ENCODE data around the gene TNS4.

Gene TNS4

DNA sequence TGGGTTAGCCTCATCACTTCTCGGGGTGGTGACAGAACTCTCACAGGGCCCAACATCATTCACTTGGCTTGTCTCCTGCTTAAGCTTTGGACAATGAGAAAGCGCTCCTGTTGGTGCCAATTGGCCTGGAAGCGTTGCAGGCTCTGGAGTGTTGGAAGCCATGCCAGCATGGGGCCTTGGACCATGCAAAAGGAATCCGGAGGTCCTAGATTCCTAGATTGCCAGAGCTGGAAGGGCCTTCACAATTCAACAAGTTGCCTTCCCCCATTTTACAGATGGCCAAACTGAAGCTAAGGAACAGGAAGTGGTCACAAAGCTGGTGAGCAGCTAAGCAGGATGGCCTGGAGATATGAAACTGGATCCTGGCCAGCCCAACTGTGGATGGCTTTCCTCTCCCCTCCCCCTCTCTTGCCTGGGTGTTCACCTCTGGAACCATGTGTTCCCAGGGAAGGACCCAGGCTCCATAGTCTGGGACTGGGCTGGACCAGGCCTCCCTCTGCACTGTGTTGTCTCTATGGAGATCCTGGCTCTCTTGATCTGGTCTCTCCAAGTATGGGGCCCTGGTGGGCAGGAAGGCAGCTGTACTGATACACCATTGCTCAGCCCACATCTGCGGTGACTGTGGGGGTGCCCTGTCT, 64.2 kb downstream of the TNS4 start:
- Histone ChIP-seq H3K4me3 (ENCODE audit: low read depth in 1 of 2, low read length in 2 of 2) (no peak overlapping the region), H3K36me3 (ENCODE audit: control insufficient read depth in 1 of 2, insufficient read depth in 2 of 2, low read length in 2 of 2) (no peaks in the 10 kb centered on the region), H3K27me3 (ENCODE audit: low read depth, low read length) (no peaks in the 10 kb centered on the region), H3K27ac (ENCODE audit: low read length) (no peak overlapping the region), H3K9me3 (ENCODE audit: control insufficient read depth in 1 of 2, low read length in 2 of 2) (no peaks in the 10 kb centered on the region), H3K4me1 (ENCODE audit: control insufficient read depth in 1 of 2, insufficient read depth in 2 of 2, low read length in 2 of 2) (peaks cover 19 to 35% of the 10 kb centered on the region in 2 donors)

DNA sequence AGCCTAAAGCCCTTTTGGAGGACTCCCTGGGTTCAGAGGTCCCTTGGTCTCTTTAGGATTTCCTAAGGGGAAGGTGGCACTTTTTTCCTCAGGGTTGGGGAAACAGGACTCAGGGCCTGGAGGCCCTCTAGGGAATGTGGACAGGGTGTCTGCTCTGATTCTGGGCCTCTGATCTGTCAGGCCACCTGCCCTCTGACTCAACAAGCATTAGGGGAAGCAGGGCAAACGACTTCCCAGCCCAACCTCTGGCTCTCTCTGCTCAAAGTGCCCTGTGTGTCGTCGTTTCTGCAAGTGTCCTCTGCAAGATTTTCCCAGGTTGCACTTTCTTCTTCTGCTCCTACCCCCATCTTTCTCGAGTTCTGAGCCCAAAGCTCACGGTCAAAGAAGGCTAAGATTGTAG, 64.8 kb downstream of the TNS4 start:
- Histone ChIP-seq H3K27me3 (ENCODE audit: low read depth, low read length) (no peaks in the 10 kb centered on the region), H3K9me3 (ENCODE audit: control insufficient read depth in 1 of 2, low read length in 2 of 2) (no peaks in the 10 kb centered on the region), H3K27ac (ENCODE audit: low read length) (no peak overlapping the region), H3K36me3 (ENCODE audit: control insufficient read depth in 1 of 2, insufficient read depth in 2 of 2, low read length in 2 of 2) (no peaks in the 10 kb centered on the region), H3K4me3 (ENCODE audit: low read depth in 1 of 2, low read length in 2 of 2) (no peak overlapping the region), H3K4me1 (ENCODE audit: control insufficient read depth in 1 of 2, insufficient read depth in 2 of 2, low read length in 2 of 2) (peaks cover 19 to 34% of the 10 kb centered on the region in 2 donors)

GRCh38 chr17:40433551-40434415, 67.6 kb downstream of the TNS4 start:
- Histone ChIP-seq H3K36me3 (ENCODE audit: control insufficient read depth in 1 of 2, insufficient read depth in 2 of 2, low read length in 2 of 2) (no peaks in the 10 kb centered on the region), H3K4me3 (ENCODE audit: low read depth in 1 of 2, low read length in 2 of 2) (peak overlapping the region in 1 of 2 donors; percentile 16), H3K27me3 (ENCODE audit: low read depth, low read length) (no peaks in the 10 kb centered on the region), H3K4me1 (ENCODE audit: control insufficient read depth in 1 of 2, insufficient read depth in 2 of 2, low read length in 2 of 2) (peaks cover 15 to 28% of the 10 kb centered on the region in 2 donors), H3K9me3 (ENCODE audit: control insufficient read depth in 1 of 2, low read length in 2 of 2) (no peaks in the 10 kb centered on the region), H3K27ac (ENCODE audit: low read length) (peak overlapping the region; percentile 70)

- H3K27ac ChIP-seq (ENCODE audit: low read length), result peak overlapping the region; percentile 70
- peaks cover 15 to 28% of the 10 kb centered on the region in 2 donors for H3K4me1 ChIP-seq (ENCODE audit: control insufficient read depth in 1 of 2, insufficient read depth in 2 of 2, low read length in 2 of 2)
- H3K4me3 ChIP-seq (ENCODE audit: low read depth in 1 of 2, low read length in 2 of 2), result peak overlapping the region in 1 of 2 donors; percentile 16
- no peaks in the 10 kb centered on the region for H3K36me3 ChIP-seq (ENCODE audit: control insufficient read depth in 1 of 2, insufficient read depth in 2 of 2, low read length in 2 of 2)
- H3K9me3 ChIP-seq (ENCODE audit: control insufficient read depth in 1 of 2, low read length in 2 of 2), result no peaks in the 10 kb centered on the region
- H3K27me3 ChIP-seq (ENCODE audit: low read depth, low read length), result no peaks in the 10 kb centered on the region
Measured at GRCh38 chr17:40432864-40433528, 68.4 kb downstream of the TNS4 start.

DNA sequence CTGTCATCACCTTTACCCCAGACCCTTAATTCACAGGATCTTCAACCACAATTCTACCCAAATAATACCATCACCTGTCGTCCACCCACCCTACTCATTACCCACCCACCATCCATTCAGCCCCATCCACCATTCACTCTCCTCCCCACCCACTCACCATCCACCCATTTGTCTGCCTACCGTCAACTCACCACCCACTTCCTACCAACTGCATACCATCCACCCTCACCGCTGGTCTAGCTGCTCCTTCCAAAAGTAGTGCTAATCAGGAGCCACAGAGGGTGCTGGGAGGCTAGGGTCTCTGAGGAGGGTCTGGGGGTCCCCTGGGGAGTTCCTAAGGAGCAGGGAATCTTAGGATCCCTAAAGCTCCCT, 70.2 kb downstream of the TNS4 start:
- Histone ChIP-seq H3K9me3 (ENCODE audit: control insufficient read depth in 1 of 2, low read length in 2 of 2) (no peaks in the 10 kb centered on the region), H3K27me3 (ENCODE audit: low read depth, low read length) (no peaks in the 10 kb centered on the region), H3K36me3 (ENCODE audit: control insufficient read depth in 1 of 2, insufficient read depth in 2 of 2, low read length in 2 of 2) (no peaks in the 10 kb centered on the region), H3K27ac (ENCODE audit: low read length) (no peak overlapping the region), H3K4me1 (ENCODE audit: control insufficient read depth in 1 of 2, insufficient read depth in 2 of 2, low read length in 2 of 2) (peaks cover 10 to 21% of the 10 kb centered on the region in 2 donors), H3K4me3 (ENCODE audit: low read depth in 1 of 2, low read length in 2 of 2) (no peak overlapping the region)

DNA sequence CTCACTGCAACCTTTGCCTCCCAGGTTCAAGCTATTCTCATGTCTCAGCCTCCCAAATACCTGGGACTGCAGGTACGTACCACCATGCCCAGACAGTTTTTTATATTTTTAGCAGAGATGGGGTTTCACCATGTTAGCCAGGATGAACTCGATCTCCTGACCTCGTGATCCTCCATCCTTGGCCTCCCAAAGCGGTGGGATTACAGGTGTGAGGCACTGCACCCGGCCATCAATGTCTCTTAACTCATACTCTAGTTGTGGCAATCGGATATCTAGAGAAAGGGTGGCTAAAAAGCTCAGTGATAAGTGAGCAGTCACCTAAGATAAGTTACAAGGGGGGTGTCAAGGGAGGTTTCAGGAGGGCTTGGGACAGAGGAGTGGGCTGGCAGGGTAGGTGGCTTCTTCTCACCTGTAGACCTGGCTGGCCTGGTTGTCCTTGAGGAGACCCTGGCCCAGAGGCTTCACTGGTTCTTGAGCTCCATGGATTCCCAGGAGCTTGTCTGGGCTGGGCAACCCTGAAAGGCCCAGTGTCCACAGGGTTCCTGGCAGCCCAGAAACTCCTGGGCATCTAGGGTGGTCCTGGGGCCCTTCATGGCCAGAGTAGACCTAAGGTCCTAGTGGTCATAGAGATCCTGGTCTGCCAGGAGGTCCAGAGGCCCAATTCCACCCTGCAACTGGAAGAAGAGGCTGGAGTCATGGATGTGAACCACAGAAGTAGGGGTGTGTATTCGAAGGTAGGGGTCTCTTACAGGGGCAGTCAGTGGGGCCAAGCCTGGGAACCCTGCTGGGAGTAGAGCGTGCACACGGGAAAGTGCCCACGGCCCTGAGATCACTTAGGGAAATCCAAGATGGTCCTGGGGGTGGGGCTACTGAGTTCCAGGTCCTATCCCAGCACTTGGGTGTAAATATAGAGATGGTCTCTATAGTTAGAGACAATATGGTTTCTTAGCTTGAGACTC, 70.9 kb downstream of the TNS4 start:
- Histone ChIP-seq H3K4me1 (ENCODE audit: control insufficient read depth in 1 of 2, insufficient read depth in 2 of 2, low read length in 2 of 2) (peaks cover 10 to 21% of the 10 kb centered on the region in 2 donors), H3K27ac (ENCODE audit: low read length) (no peak overlapping the region), H3K9me3 (ENCODE audit: control insufficient read depth in 1 of 2, low read length in 2 of 2) (no peaks in the 10 kb centered on the region), H3K27me3 (ENCODE audit: low read depth, low read length) (no peaks in the 10 kb centered on the region), H3K4me3 (ENCODE audit: low read depth in 1 of 2, low read length in 2 of 2) (no peak overlapping the region), H3K36me3 (ENCODE audit: control insufficient read depth in 1 of 2, insufficient read depth in 2 of 2, low read length in 2 of 2) (no peaks in the 10 kb centered on the region)

DNA sequence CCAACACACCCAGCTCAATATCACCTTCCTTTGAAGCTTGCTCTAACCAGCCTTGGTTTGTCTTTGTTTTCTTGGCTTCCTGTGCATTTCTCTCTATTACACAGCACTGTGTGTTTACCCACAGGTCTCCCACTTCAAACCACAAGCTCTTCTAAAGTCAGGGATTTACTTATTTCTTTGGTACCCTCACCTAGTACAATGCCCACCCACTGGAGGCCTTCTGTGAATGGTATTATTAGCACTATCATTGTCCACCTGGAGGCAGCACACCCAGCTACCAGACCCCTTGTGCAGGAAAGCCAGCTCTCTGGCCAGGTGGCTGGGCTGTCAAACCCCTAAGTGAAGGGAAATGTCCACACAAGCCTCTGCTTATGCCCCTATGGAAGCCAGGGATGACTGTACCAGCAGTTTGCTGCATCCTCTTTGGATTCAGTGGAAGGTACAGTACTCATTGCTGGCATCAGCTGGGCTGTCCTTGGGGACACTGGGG, 74.4 kb downstream of the TNS4 start:
- H3K27me3 ChIP-seq (ENCODE audit: low read depth, low read length), result no peaks in the 10 kb centered on the region
- H3K36me3 ChIP-seq (ENCODE audit: control insufficient read depth in 1 of 2, insufficient read depth in 2 of 2, low read length in 2 of 2), result no peaks in the 10 kb centered on the region
- H3K4me3 ChIP-seq (ENCODE audit: low read depth in 1 of 2, low read length in 2 of 2), result no peak overlapping the region
- peaks cover 0 to 5% of the 10 kb centered on the region in 2 donors for H3K4me1 ChIP-seq (ENCODE audit: control insufficient read depth in 1 of 2, insufficient read depth in 2 of 2, low read length in 2 of 2)
- no peaks in the 10 kb centered on the region for H3K9me3 ChIP-seq (ENCODE audit: control insufficient read depth in 1 of 2, low read length in 2 of 2)
- H3K27ac ChIP-seq (ENCODE audit: low read length), result no peak overlapping the region

All from muscle layer of duodenum (tissue), 2 donors.